H9 (cell line): ENCODE measurements around the gene TENT5D. TPM values are rescaled to one million over a fixed set of nuclear protein-coding genes. Genes with fewer than 3 reads are reported as not detected.
"Not testable (repeated sequence)": the region's sequence is repeated elsewhere in the genome, so short reads cannot be mapped to it uniquely, and the experiment has no call there.

Source experiments
- DNase-seq: peaks from one replicate; pipeline ENCODE4 v3.0.0-alpha.2; 2017
- H2AFZ ChIP-seq: one replicate; pipeline ENCODE4 v1.6.1; 2013; ENCODE audit warnings: mild to moderate bottlenecking, low read length, control low read depth, moderate library complexity
- H2AK5ac ChIP-seq: 2 replicates; pipeline ENCODE4 v1.6.1; 2013; ENCODE audit warnings: low read length, control low read depth, mixed read lengths; ENCODE audit not compliant: insufficient read length
- H2BK120ac ChIP-seq: one replicate; pipeline ENCODE4 v1.6.1; 2013; ENCODE audit warnings: low read depth, mild to moderate bottlenecking, low read length, control low read depth, inconsistent platforms; ENCODE audit not compliant: poor library complexity, severe bottlenecking
- H2BK12ac ChIP-seq: 2 replicates; pipeline ENCODE4 v1.6.1; 2013; ENCODE audit warnings: low read length, control low read depth, mixed read lengths, low read depth; ENCODE audit not compliant: insufficient read length
- H2BK15ac ChIP-seq: 2 replicates; pipeline ENCODE4 v1.6.1; 2013; ENCODE audit warnings: low read depth, low read length, control low read depth
- H2BK20ac ChIP-seq: one replicate; pipeline ENCODE4 v1.6.1; 2013; ENCODE audit warnings: low read depth, mild to moderate bottlenecking, low read length, control low read depth, inconsistent platforms; ENCODE audit not compliant: poor library complexity, severe bottlenecking
- H2BK5ac ChIP-seq: 2 replicates; pipeline ENCODE4 v1.6.1; 2013; ENCODE audit warnings: low read length, control low read depth, mixed read lengths; ENCODE audit not compliant: insufficient read length
- H3K14ac ChIP-seq: 2 replicates; pipeline ENCODE4 v1.6.1; 2013; ENCODE audit warnings: low read length, control low read depth; ENCODE audit not compliant: insufficient read depth
- H3K18ac ChIP-seq: 2 replicates; pipeline ENCODE4 v1.6.1; 2013; ENCODE audit warnings: low read depth, mild to moderate bottlenecking, mixed read lengths, low read length, control low read depth; ENCODE audit not compliant: insufficient read length
- H3K23ac ChIP-seq: 2 replicates; pipeline ENCODE4 v1.6.1; 2013; ENCODE audit warnings: low read length, control low read depth, mixed read lengths, low read depth; ENCODE audit not compliant: insufficient read length
- H3K23me2 ChIP-seq: 2 replicates; pipeline ENCODE4 v1.6.1; 2013; ENCODE audit warnings: low read depth, mild to moderate bottlenecking, mixed read lengths, low read length, control low read depth; ENCODE audit not compliant: insufficient read length, poor library complexity, severe bottlenecking
- H3K27ac ChIP-seq: 2 replicates; pipeline ENCODE4 v1.5.1; 2013; ENCODE audit warnings: low read length, control low read depth, mixed read lengths, low read depth; ENCODE audit not compliant: insufficient read length
- H3K27me3 ChIP-seq: 2 replicates; pipeline ENCODE4 v1.6.1; 2013; ENCODE audit warnings: low read length, control low read depth, inconsistent platforms; ENCODE audit not compliant: insufficient read depth
- H3K4ac ChIP-seq: 2 replicates; pipeline ENCODE4 v1.6.1; 2013; ENCODE audit warnings: low read depth, mild to moderate bottlenecking, control low read depth, inconsistent platforms, low read length, moderate library complexity
- H3K4me1 ChIP-seq: 2 replicates; pipeline ENCODE4 v1.6.1; 2013; ENCODE audit warnings: low read length, control low read depth, inconsistent platforms; ENCODE audit not compliant: insufficient read depth
- H3K4me2 ChIP-seq: 2 replicates; pipeline ENCODE4 v1.6.1; 2013; ENCODE audit warnings: low read length, control low read depth, mixed read lengths; ENCODE audit not compliant: insufficient read length, insufficient read depth
- H3K56ac ChIP-seq: 2 replicates; pipeline ENCODE4 v1.6.1; 2013; ENCODE audit warnings: low read depth, mild to moderate bottlenecking, mixed read lengths, low read length, control low read depth; ENCODE audit not compliant: insufficient read length
- H3K79me1 ChIP-seq: 2 replicates; pipeline ENCODE4 v1.6.1; 2013; ENCODE audit warnings: low read depth, mild to moderate bottlenecking, moderate library complexity, low read length, control low read depth, inconsistent platforms; ENCODE audit not compliant: insufficient read depth, poor library complexity, severe bottlenecking
- H3K79me2 ChIP-seq: 2 replicates; pipeline ENCODE4 v1.6.1; 2013; ENCODE audit warnings: low read length, control low read depth, inconsistent platforms; ENCODE audit not compliant: insufficient read depth
- H3K9ac ChIP-seq: 2 replicates; pipeline ENCODE4 v1.6.1; 2013; ENCODE audit warnings: low read length, control low read depth, mixed read lengths; ENCODE audit not compliant: insufficient read length; ENCODE audit errors: extremely low read depth
- H3K9me3 ChIP-seq: one replicate; pipeline ENCODE4 v1.6.1; 2013; ENCODE audit warnings: low read depth, low read length, inconsistent platforms; ENCODE audit not compliant: control insufficient read depth
- H3T11ph ChIP-seq: one replicate; pipeline ENCODE4 v1.6.1; 2013; ENCODE audit warnings: mild to moderate bottlenecking, low read length, control low read depth, inconsistent platforms
- H4K20me1 ChIP-seq: one replicate; pipeline ENCODE4 v1.6.1; 2013; ENCODE audit not compliant: control insufficient read depth, insufficient read length, insufficient read depth
- H4K5ac ChIP-seq: 2 replicates; pipeline ENCODE4 v1.6.1; 2013; ENCODE audit warnings: low read depth, mild to moderate bottlenecking, mixed read lengths, low read length, control low read depth; ENCODE audit not compliant: insufficient read length
- H4K8ac ChIP-seq: replicated peaks from 2 replicates; pipeline ENCODE4 v1.6.1; 2013; ENCODE audit warnings: low read length, control low read depth, mixed read lengths, low read depth; ENCODE audit not compliant: insufficient read length
- H4K91ac ChIP-seq: 2 replicates; pipeline ENCODE4 v1.6.1; 2013; ENCODE audit warnings: low read depth, mild to moderate bottlenecking, moderate library complexity, mixed read lengths, low read length, control low read depth; ENCODE audit not compliant: insufficient read length
- H3K27ac Mint-ChIP-seq, 3 experiments: 2 replicates in 2 of 3; 3 replicates in 1 of 3; pipeline ENCODE4 v1.8.0; 2020 to 2021; ENCODE audit warnings: mixed read lengths in 3 of 3, mild to moderate bottlenecking in 1 of 3, moderate library complexity in 1 of 3
- H3K27me3 Mint-ChIP-seq: 2 replicates; pipeline ENCODE4 v1.8.0; 2021; ENCODE audit warnings: low read depth, mild to moderate bottlenecking, moderate library complexity, mixed read lengths
- H3K36me3 Mint-ChIP-seq, 3 experiments: 2 replicates in 2 of 3; 3 replicates in 1 of 3; pipeline ENCODE4 v1.8.0; 2020 to 2021; ENCODE audit warnings: low read depth in 3 of 3, mixed read lengths in 3 of 3; ENCODE audit not compliant: insufficient read depth in 1 of 3
- H3K4me1 Mint-ChIP-seq, 2 experiments: 2 replicates each; pipeline ENCODE4 v1.8.0; 2020; ENCODE audit warnings: mixed read lengths in 2 of 2
- H3K4me3 Mint-ChIP-seq, 2 experiments: 2 replicates in 1 of 2; 3 replicates in 1 of 2; pipeline ENCODE4 v1.8.0; 2020 to 2021; ENCODE audit warnings: mild to moderate bottlenecking in 2 of 2, mixed read lengths in 2 of 2, moderate library complexity in 1 of 2
- H3K9me3 Mint-ChIP-seq, 2 experiments: 2 replicates in 1 of 2; 3 replicates in 1 of 2; pipeline ENCODE4 v1.8.0; 2020; ENCODE audit warnings: mild to moderate bottlenecking in 2 of 2, mixed read lengths in 2 of 2, moderate library complexity in 1 of 2
- CTCF ChIP-seq: fragments of 200-600 bp; sonication (generic); conservative IDR thresholded peaks from 3 replicates; pipeline ENCODE4 v1.8.0; 2021; ENCODE audit warnings: antibody characterized with exemption, mild to moderate bottlenecking
- WGBS: extraction: QIAGEN DNeasy Blood & Tissue Kit; methylation state at CpG from one replicate; pipeline ENCODE4 v1.1.7; 2013; ENCODE audit warnings: missing lambda C conversion rate, low lambda C conversion rate, mixed read lengths; ENCODE audit not compliant: insufficient read length; ENCODE audit errors: extremely low coverage; 5-methylcytosine and 5-hydroxymethylcytosine counted together
- total RNA-seq: library from RNA; stranded (reverse); gene quantifications from 2 replicates; pipeline ENCODE4 v1.2.1, GENCODE V29; 2021

TENT5D gene
- total RNA-seq, 1 experiment from 2014 or later, result not detected

GRCh38 chrX:80432863-80433262 is 12.6 kb downstream of the TENT5D start:
- Mint-ChIP-seq H3K4me3 (no peak overlapping the region), H3K27me3 (no peaks in the 10 kb centered on the region), H3K27ac (no peak overlapping the region), H3K9me3 (peaks cover 50 to 65% of the 10 kb centered on the region in 2 experiments), H3K36me3 (peaks cover 9 to 16% (median 16%) of the 10 kb centered on the region in 3 experiments; a peak in 5 of 7 replicates), H3K4me1 (no peaks in the 10 kb centered on the region)
- Histone ChIP-seq H2AK5ac (no peak overlapping the region), H3K79me2 (no peaks in the 10 kb centered on the region), H3K27me3 (no peaks in the 10 kb centered on the region), H3K23ac (no peak overlapping the region), H3K14ac (no peak overlapping the region), H4K20me1 (no peaks in the 10 kb centered on the region), H3K56ac (no peak overlapping the region), H3K4me1 (no peaks in the 10 kb centered on the region), H4K8ac (no peak overlapping the region), H2BK5ac (no peak overlapping the region), H3K18ac (no peak overlapping the region), H3K4ac (no peak overlapping the region), H3K27ac (no peak overlapping the region), H3K23me2 (no peaks in the 10 kb centered on the region), H2BK15ac (no peak overlapping the region), H3K4me2 (no peak overlapping the region), H3K9me3 (peaks cover 19% of the 10 kb centered on the region), H2BK12ac (no peak overlapping the region), H3T11ph (no peak overlapping the region), H4K91ac (no peak overlapping the region), H3K79me1 (no peaks in the 10 kb centered on the region), H3K9ac (no peak overlapping the region), H4K5ac (no peak overlapping the region), H2AFZ (no peak overlapping the region), H2BK20ac (no peak overlapping the region), H2BK120ac (no peak overlapping the region)
- WGBS, result no CpG with 5 or more reads among the region's 1 CpG
- TF ChIP-seq CTCF, result no peak
- DNase-seq, result no peak

DNA sequence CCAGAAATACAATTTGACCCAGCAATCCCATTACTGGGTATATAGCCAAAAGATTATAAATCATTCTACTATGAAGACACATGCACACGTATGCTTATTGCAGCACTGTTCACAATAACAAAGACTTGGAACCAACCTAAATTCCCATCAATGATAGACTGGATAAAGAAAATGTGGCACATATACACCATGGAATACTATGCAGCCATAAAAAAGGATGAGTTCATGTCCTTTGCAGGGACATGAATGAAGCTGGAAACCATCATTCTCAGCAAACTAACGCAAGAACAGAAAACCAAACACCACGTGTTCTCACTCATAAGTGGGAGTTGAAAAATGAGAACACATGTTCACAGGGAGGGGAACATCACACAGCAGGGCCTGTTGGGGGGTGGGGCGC is 47.9 kb downstream of the TENT5D start:
- not testable (repeated sequence) for H3K4ac ChIP-seq, H3K9ac ChIP-seq, H3K27me3 ChIP-seq, H3K14ac ChIP-seq, H2BK15ac ChIP-seq, DNase-seq, H2BK12ac ChIP-seq, H3K4me2 ChIP-seq, H3T11ph ChIP-seq, H4K20me1 ChIP-seq, H3K79me2 ChIP-seq, H3K27ac ChIP-seq, H2BK20ac ChIP-seq, H3K27ac Mint-ChIP-seq, H4K8ac ChIP-seq, H3K56ac ChIP-seq, H2BK120ac ChIP-seq, H3K18ac ChIP-seq, H2AK5ac ChIP-seq, H3K79me1 ChIP-seq, H4K91ac ChIP-seq, H3K4me1 ChIP-seq, H3K4me3 Mint-ChIP-seq, H3K23ac ChIP-seq, H3K23me2 ChIP-seq, H4K5ac ChIP-seq, H2AFZ ChIP-seq, H3K27me3 Mint-ChIP-seq, H2BK5ac ChIP-seq, H3K4me1 Mint-ChIP-seq
- Mint-ChIP-seq H3K36me3 (peaks cover 3 to 39% (median 12%) of the 10 kb centered on the region in 3 experiments; a peak in 6 of 7 replicates), H3K9me3 (peaks cover 88 to 93% of the 10 kb centered on the region in 2 experiments)
- no CpG with 5 or more reads among the region's 4 CpGs for WGBS
- H3K9me3 ChIP-seq, result peaks cover 23% of the 10 kb centered on the region
